GM11168 (cell line): ENCODE results near the gene DMPK.
"Not testable (repeated sequence)": the region's sequence is repeated elsewhere in the genome, so short reads cannot be mapped to it uniquely, and the experiment has no call there.

ENCODE experiments used
- in situ Hi-C: fragments of 300-500 bp; cut with MboI; formaldehyde crosslinking; loops from one replicate; pipeline ENCODE4 v1.12.0; 2022; ENCODE audit warnings: low sequenced_read_pairs; ENCODE audit not compliant: unreplicated experiment

DMPK gene

DNA sequence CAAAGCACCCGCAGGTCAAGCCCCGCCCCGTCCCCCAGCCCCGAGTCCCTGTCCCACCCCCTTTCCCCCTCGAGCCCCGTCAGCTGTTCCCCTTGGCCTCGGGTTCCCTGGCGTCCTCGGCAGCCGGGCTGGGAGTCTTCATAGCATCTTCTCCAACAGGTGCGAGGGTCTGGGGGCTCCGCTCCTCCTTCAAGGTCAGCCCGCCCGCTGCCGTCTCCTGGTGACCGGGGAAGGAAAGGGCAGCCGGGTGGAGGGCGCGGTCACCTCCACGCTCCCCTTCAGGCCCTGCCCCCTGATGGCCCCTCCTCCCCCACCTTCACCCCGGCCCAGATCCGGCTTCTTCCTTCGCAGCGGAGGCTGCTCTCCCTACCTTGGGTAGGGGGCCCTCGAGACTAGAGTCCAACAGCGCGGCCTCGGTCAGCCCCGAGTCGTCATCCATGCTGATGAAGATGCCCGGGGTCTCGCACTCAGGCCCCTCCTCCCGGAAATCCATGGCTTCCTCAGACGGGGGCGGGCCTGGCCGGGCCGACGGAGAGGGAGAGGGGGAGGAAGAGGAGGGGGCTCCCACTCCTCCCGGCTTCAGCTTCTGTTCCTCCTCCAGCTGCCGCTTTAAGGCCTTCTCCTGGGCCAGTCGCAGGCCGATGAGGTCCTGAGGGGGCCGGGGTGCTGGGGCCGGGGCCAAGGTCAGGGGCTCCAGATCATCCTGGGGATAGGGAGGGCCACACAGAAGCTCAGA is 33.4 kb upstream of the DMPK start:
- in situ Hi-C loops, result no loop called here

DNA sequence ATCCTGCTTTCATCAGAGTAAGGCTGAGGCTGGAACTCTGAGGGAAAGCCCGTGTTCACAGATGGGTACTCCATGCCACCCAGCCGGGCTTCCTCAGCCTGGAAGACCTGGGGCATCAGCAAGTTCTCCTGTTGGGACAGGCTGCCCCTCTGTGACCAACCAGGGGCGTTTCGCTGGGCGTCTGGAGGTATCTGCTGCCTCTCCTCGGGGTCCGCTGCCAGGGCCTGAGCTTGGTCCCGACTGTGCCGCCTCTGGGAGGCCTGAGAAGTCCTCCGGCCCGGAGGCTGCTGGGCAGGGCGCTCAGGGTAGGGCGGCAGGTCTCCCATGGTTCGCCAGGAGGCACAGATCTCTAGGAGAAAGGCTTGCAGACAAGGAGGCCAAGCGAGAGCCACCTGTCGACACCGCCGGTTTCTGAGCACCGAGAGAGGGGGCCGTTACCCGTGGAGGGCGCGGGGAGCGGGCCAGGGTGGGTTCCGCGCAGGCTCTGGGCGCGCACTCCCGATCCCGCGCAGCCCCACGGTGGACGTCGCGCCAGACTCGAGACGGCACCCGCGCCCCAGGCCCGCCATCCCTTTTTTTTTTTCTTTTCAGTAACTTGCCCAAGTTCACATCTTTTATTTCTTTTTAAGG is 32.7 kb upstream of the DMPK start, which contains the start of gene RSPH6A:
RSPH6A (minus strand) TSS at position 458 of the 630 bp plus-strand sequence; CDS start at position 326, 132 bp downstream.
- in situ Hi-C loops, result no loop called here

- in situ Hi-C loops, result no loop called here
Measured at GRCh38 chr19:45814166-45814780, 32.0 kb upstream of the DMPK start.

- in situ Hi-C loops, result no loop called here
Measured at GRCh38 chr19:45812297-45812696, 30.0 kb upstream of the DMPK start.

DNA sequence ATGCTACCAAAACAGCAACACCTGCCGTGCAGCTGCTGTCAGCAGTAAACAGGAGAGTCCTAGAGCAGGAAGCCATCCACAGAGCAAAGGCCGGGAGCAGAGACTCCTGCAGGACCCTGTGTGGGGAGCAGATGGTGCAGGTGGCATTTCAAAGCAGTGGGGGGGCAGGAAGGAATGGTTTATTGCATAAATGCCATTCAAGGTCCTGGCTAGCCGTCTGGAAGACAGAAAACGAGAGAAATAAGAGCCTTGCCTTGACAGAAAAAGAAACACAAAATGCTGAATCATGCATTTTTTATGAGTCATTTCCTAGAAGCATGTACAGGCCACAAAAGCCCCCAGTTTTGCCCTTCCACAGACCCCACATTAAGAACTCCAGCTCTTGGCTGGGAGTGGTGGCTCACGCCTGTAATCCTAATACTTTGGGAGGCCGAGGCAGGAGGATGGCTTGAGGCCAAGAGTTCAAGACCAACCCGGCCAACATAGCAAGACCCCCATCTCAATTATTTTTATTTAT is 27.4 kb upstream of the DMPK start:
- in situ Hi-C loops, result no loop called here

DNA sequence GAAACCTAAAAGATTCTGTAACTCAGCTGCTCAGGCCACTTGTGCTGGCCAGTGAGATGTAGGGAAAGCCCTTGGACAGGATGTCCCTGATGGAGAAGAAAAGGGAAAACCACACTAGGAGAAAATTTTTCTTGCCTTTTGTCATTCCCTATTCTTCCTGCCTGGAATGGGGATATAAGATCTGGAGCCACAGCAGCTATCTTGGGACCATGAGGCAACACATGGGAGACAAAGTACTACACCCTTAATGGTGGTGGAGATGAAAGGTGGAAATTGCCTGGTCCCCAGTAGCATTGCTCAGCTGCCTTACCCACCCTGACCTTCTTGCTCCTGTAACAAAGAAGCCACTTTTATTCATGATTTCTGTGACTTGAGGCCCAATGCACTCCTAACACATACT is 23.4 kb upstream of the DMPK start:
- in situ Hi-C loops, result no loop called here

DNA sequence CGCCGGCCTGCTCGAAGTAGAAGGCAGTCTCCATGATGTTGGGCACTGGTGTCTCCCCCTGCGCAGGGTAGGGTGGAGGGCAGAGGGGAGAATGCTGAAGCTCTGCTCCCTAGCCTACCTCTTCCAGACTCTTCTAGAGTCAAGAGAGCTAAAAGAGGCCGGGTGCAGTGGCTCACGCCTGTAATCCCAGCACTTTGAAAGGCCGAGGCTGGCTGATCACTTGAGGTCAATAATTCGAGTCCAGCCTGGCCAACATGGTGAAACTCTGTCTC is 22.6 kb upstream of the DMPK start:
- in situ Hi-C loops, result no loop called here

DNA sequence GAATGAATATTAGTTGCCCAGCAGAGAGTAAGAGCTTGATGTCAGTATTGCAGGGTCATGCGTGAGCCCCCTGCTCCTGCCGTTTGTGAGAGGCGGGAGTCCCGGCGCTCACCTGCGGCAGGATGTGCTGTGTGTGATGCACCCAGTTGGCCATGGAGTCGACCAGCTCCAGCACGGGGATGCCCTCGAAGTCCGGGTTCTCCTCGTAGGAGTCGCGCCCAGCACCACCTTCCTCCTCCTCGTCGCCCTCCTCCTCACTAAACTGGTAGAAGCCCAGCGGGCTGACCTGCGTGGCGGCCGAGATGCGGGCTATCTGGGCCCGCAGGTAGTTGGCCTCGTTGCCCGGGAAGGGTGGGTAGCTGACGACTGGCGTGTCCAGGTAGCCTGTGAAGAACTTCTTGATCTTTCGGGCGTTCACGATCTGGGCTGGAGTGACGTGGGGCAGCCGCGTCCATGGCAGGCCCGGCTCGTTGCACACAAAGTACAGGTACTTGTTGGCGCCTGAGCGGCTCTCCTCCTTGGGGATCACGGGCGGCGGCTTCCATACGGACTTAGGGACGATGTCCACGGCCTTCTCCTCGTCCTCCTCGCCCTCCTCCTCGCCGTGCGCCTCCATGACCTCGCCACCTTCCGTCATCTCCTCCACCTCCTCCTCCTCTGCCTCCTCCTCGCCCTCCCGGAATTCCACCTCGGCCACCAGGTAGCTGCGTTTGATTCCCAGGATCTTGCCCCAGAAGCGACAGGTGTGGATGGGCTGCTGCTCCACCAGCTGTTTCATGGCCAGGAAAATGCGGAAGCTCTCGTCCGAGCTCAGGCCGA is 22.1 kb upstream of the DMPK start:
- in situ Hi-C loops, result no loop called here

DNA sequence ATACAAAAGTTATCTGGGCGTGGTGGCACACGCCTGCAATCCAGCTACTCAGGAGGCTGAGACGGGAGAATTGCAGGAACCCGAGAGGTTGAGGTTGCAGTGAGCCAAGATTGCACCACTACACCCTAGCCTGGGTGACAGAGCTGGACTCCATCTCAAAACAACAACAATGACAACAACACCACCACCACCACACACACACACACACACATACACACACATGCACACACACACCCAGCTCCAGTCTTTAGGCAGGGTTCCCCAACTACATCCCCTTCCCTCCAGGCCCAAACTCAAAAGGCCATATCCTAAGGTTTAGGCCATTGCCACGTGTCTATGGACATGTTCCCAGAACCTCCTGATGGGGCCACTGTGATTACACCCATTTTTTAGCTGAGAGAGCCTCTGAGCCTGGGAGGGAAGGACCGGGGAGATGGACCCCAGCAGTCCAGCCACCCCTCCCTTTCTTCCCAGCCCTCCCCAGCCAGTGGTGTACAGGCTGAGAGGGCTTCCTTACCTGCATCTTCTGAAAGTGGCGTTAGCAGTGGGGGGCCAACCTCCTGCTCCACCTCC is 19.4 kb upstream of the DMPK start:
- in situ Hi-C loops, result no loop called here

DNA sequence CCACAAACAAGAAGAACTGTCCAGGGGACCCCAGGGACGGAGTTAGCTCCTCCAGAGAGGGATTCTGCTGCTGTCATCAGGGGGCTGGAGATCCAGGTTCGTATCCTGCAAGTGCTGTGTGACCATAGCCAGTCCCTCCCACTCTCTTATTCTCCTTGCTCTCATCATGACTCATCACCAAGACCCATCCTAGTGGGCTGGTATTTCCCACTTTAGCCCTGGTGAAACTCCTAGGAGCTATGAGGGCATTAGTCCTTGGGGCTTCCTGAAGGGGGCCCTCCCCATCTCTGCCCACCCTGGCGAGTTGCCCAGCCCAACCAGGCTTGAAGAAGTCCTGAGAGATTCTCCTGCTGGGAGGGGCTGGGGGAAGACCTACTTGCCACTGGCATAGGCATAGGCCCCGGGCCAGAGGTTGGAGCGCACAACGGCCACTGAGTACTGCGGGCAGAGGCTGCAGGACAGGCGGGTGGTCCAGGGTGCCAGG is 17.8 kb upstream of the DMPK start:
- in situ Hi-C loops, result no loop called here

- in situ Hi-C loops, result not testable (repeated sequence)
Measured at GRCh38 chr19:45799541-45799940, 17.3 kb upstream of the DMPK start.

DNA sequence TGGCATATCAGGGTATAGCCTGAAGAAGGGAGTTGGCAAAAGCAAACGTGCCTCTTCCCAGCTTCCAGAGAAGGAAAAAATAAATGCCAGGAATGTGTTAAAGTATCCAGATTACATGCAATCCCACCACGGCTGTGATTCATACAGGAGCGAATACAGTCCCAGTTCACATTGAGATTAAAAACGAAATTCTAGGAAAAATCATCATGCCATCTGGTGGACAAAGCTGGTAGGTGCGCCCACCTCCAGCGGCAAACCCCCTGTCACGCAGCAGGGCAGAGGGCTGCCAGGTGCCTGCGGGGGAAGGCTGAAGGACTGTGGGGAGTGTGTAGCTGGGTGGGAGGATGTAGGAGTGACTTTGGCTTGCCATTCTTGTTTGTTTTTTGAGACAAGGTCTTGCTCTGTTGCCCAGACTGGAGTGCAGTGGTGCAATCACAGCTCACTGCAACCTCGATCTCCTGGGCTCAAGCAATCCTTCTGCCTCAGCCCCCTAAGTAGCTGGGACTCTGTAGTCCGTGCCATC is 16.8 kb upstream of the DMPK start:
- in situ Hi-C loops, result no loop called here

DNA sequence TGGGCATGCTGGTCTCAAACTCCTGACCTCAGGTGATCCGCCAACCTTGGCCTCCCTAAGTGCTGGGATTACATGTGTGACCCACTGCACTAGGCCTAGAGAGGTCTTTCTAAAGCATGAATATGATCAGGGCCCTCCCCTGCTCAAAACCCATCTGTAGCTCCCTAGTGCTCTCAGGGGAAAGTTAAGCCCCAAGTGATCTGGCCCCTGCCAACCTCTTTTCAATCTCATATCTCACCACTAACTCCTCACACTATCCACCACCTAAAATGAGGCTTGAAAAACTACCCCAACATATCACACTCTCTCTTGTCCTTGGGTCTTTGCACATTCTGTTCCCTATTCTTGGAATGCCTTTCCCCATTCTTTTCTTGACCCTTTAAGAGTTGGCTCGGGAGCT is 12.3 kb upstream of the DMPK start:
- in situ Hi-C loops, result no loop called here

GRCh38 chr19:45793876-45794275 is 11.6 kb upstream of the DMPK start:
- in situ Hi-C loops, result no loop called here

GRCh38 chr19:45793178-45793564 is 10.9 kb upstream of the DMPK start:
- in situ Hi-C loops, result no loop called here

- in situ Hi-C loops, result no loop called here
Measured at GRCh38 chr19:45792470-45793177, 10.3 kb upstream of the DMPK start, which contains the start of gene DMWD. DMWD (minus strand) TSS chr19:45792845; CDS start chr19:45792756, 89 bp downstream.

DNA sequence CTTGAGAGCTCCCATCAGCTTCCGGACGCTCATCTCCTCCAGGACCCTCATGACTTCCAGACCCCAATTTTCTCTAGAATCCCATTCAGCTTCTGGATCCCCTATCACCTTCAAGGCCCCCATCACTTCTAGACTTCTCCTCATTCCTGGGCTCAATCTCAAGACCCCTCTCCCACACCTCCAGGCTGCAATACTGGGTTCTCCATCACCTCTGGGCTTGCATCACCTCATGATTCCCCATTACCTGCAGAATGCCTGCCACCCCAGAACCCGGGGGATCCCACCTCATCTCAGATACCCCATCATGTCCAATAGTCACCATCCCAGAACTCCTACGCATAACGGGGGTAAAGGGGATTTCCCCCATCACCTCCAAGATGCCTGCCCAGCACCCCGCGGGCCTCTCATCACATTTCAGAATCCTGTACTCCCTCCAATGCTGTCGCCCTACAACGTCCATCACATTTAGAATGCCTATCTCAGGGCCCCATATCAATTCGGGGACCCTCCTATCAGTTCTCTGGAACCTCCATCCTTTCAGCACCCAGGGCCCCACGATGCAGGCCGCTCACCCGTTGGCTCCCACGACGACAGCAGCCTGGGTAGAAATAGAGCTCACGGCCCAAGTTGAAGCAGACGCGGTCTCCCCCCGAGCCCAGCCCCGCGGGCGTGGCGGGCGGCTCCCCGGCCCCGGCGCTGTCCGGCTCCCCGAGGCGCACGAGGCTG is 9.6 kb upstream of the DMPK start:
- in situ Hi-C loops, result no loop called here

- in situ Hi-C loops, result no loop called here
Measured at GRCh38 chr19:45790942-45791341, 8.7 kb upstream of the DMPK start.
